Bronchial epithelial cell (primary cell): ENCODE results near the gene CXCL5. TPM values are rescaled to one million over a fixed set of nuclear protein-coding genes. Genes with fewer than 3 reads are reported as not detected.

ENCODE experiments used
- DNase-seq: peaks from one replicate; pipeline ENCODE4 v3.0.0-alpha.2; 2010; ENCODE audit warnings: low read depth
- FAIRE-seq: peaks from 2 replicates; lab custom pipeline; 2011; peaks lifted over from hg19 to GRCh38; lab: Jason Lieb, UNC
- H3K27me3 ChIP-seq: 2 replicates; pipeline ENCODE4 v1.5.1; 2011; ENCODE audit warnings: low read length; ENCODE audit not compliant: control insufficient read depth, insufficient read depth
- H3K36me3 ChIP-seq: 2 replicates; pipeline ENCODE4 v1.5.1; 2011; ENCODE audit warnings: low read length; ENCODE audit not compliant: control insufficient read depth, insufficient read depth
- H3K4me3 ChIP-seq: 2 replicates; pipeline ENCODE4 v1.5.1; 2011; ENCODE audit warnings: mild to moderate bottlenecking, low read depth, low read length, control low read depth
- total RNA-seq: library from RNA; depleted of rRNA; stranded (reverse); fragments of >200 nt; gene quantifications from 2 replicates; pipeline ENCODE4 v1.2.1, GENCODE V29; 2014
- TF ChIP-seq, protein P1 (sequence below): IDR thresholded peaks from 2 replicates; pipeline ENCODE4 v1.5.1; 2011; ENCODE audit warnings: mild to moderate bottlenecking, moderate library complexity, low read length, control low read depth, inconsistent platforms; ENCODE audit not compliant: insufficient read depth, severe bottlenecking

CXCL5 gene
- total RNA-seq, 1 donor from 2014 or later = 0.53 TPM

DNA sequence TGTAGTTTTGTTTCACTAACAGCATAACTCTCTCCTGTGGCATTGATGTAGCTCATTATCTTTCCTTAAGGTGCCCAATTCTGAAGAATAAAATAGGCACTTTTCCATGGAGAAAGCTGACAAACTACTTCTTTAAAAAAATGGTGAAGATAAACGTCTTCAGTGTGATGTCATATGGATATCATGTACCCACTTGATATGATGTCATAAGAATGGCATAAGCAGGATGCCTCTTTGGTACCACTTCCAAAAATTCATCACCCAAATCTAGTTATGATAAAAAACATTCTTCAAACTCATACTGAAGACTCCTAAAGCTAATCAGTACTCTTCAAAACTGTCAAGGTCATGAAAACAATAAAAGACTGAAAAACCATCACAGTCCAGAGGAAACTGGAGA is 42.9 kb upstream of the CXCL5 start:
- no peak overlapping the region for H3K4me3 ChIP-seq
- FAIRE-seq (no peak), DNase-seq (no peak)
- no peaks in the 10 kb centered on the region for H3K27me3 ChIP-seq
- TF ChIP-seq, protein P1, sequence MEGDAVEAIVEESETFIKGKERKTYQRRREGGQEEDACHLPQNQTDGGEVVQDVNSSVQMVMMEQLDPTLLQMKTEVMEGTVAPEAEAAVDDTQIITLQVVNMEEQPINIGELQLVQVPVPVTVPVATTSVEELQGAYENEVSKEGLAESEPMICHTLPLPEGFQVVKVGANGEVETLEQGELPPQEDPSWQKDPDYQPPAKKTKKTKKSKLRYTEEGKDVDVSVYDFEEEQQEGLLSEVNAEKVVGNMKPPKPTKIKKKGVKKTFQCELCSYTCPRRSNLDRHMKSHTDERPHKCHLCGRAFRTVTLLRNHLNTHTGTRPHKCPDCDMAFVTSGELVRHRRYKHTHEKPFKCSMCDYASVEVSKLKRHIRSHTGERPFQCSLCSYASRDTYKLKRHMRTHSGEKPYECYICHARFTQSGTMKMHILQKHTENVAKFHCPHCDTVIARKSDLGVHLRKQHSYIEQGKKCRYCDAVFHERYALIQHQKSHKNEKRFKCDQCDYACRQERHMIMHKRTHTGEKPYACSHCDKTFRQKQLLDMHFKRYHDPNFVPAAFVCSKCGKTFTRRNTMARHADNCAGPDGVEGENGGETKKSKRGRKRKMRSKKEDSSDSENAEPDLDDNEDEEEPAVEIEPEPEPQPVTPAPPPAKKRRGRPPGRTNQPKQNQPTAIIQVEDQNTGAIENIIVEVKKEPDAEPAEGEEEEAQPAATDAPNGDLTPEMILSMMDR = no peak
- H3K36me3 ChIP-seq = no peaks in the 10 kb centered on the region

DNA sequence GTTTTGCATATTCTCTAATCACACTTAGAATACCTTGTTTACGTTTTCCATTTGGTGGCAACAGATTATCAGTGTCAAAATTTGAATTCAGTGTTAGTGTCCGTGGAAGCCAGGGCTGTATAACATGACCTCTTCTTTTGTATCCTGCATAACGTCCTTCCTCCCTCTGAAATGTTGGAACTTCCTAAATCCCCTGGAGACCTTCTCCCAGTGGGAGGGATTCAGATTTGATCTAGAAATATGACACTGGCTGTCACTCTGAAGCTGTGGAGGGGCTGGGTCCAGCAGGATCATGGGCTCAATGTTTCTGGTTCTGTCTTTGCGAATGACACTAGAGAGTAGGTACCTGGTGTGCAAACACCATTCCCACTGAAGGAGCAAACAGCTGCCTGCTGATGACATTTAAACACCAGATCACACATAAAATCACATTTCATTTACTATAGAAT is 40.9 kb upstream of the CXCL5 start:
- FAIRE-seq = no peak
- no peaks in the 10 kb centered on the region for H3K36me3 ChIP-seq
- H3K4me3 ChIP-seq = peak overlapping the region; percentile 66
- DNase-seq = no peak
- H3K27me3 ChIP-seq = no peaks in the 10 kb centered on the region
- TF ChIP-seq, protein P1 = no peak

DNA sequence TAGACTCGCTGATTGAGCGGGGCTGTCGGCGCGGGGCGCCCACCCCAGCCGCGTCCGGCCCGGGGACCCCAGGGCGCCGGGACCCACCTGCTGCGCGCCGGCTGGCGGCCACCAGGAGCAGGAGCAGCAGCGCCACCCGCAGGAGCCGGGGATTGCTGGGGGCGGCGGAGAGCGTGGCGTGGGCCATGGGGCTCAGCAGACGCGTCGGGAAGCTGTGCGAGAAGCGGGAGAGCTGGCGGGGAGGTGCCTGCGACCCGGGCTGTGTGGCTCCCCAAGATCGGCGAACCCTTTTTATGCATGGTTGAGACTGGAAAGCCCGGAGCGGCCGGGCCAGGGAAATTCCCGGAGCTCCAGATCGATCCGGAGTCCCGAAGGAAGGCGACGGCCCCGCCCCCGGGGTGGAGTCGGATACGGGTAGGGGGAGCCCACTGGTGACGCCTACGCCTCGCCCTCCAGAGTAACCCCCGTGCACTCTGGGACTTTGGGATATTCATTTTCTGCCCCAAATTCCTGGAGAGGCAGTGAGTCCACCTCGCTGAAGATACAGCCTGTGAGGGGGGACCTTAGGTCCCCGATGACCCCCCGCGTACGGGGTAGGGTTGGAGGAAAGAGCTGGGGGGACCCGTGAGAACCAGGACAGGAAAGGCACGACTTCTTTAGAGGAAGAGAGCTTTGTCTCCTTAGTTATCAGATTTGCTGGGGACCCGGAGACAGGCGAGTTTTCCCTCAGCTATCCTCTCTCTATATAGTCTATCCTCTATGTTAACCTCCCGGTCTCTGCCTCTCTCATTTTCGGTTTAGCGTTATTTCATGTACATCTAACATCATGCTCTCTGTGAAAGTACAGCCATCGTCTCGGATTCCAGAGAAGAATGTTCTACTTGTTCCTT is 40.2 kb upstream of the CXCL5 start, which contains the start of gene CXCL3:
CXCL3 (minus strand) TSS at position 265 of the 890 bp plus-strand sequence; CDS start at position 187, 78 bp downstream.
- DNase-seq = peak; percentile 35
- no peaks in the 10 kb centered on the region for H3K36me3 ChIP-seq
- peak within 1 kb of the TSS; percentile 66 for H3K4me3 ChIP-seq
- FAIRE-seq = no peak
- TF ChIP-seq, protein P1 = peak; percentile 39
- no peaks in the 10 kb centered on the region for H3K27me3 ChIP-seq

DNA sequence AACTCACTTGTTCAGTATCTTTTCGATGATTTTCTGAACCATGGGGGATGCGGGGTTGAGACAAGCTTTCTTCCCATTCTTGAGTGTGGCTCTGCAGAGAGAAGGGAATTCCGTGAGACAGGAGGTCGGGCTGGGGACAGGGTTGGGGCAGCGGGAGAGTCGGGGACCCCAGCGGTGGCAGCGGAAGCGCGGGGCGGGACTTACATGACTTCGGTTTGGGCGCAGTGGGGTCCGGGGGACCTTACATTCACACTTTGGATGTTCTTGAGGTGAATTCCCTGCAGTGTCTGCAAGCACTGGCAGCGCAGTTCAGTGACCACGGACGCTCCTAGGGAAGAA is 39.6 kb upstream of the CXCL5 start:
- DNase-seq (no peak), FAIRE-seq (no peak)
- Histone ChIP-seq H3K27me3 (no peaks in the 10 kb centered on the region), H3K4me3 (peak overlapping the region; percentile 66), H3K36me3 (no peaks in the 10 kb centered on the region)
- TF ChIP-seq, protein P1 = no peak

DNA sequence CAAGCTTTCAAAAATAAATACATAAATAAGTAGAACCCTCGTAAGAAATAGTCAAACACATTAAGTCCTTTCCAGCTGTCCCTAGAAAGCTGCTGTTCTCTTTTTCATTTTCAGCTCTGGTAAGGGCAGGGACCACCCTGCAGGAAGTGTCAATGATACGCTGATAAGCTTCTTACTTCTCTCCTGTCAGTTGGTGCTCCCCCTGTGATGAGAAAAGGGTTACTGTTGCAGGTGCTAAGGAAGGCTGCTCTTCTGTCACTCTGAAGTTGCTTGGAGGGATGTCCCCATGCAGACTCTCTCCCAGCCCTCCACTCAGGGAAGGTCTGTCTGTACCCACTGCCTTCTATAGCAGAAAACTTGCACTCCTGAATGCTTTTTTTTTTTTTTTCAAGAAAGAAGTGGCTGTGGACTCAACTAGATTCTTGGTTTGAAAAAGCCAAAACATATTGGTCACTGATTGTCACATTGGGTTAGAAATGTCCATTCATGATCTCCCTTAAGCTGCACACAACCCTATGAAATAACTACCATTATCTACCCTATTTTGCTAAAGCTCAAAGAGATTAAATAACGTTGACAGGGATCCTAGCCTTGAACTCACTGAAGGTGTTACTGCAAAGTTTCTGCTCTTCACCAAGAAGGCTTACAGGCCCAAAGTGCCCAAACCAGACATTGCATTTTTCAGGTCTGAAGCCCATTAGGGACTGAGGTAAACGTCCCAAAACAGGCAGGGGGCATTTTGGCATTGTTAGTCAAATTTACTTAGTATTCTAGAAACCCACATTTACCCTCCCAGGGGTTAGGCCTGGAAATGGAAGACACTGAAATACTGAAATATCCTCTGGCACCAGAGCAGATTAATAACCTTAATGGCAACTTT is 38.8 kb upstream of the CXCL5 start:
- H3K27me3 ChIP-seq = no peaks in the 10 kb centered on the region
- TF ChIP-seq, protein P1 = no peak
- FAIRE-seq = no peak
- peak overlapping the region; percentile 66 for H3K4me3 ChIP-seq
- no peaks in the 10 kb centered on the region for H3K36me3 ChIP-seq
- DNase-seq = no peak
